B cell (primary cell): ENCODE data around the gene BTRC.

Experiments
- CTCF ChIP-seq: fragments of 200-600 bp; IDR thresholded peaks from one replicate; pipeline ENCODE4 v1.8.0; 2022; ENCODE audit warnings: antibody characterized with exemption, mild to moderate bottlenecking
- EZH2 ChIP-seq: IDR thresholded peaks from 2 replicates; pipeline ENCODE4 v1.6.1; 2012; ENCODE audit warnings: borderline replicate concordance, low read depth, mild to moderate bottlenecking, moderate library complexity, low read length; ENCODE audit not compliant: insufficient read depth, poor library complexity, severe bottlenecking

DNA sequence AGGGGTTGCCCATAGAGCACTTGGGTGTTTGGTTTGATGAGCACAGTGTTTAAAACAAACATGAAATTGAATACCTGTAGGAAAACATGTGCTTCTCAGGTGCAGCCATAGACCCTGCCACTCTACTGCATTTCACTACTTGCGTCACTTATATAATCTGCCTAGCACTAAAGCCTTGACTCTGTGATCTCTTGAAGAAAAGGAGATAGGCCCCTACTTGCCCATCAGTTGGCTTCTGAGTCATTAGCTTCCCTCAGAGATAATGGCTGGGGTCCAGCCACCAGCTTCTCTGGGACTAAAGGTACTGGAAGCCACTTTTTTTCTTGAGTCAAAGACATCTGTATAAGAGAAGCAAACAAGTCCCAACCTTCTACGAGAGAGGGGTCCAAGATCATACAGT lies 45.9 kb upstream of the BTRC start:
- TF ChIP-seq CTCF (no peak), EZH2 (no peak)
